SHP77 treated with DMSO at 0.1 percent for 48 hours (cell line): Measurements from ENCODE around the gene KDM6B.
"Not testable (repeated sequence)": the region's sequence is repeated elsewhere in the genome, so short reads cannot be mapped to it uniquely, and the experiment has no call there.

Experiments used
- DNase-seq: peaks from one replicate; lab custom pipeline; 2025; lab: John Stamatoyannopoulos, UW

The KDM6B gene, protein sequence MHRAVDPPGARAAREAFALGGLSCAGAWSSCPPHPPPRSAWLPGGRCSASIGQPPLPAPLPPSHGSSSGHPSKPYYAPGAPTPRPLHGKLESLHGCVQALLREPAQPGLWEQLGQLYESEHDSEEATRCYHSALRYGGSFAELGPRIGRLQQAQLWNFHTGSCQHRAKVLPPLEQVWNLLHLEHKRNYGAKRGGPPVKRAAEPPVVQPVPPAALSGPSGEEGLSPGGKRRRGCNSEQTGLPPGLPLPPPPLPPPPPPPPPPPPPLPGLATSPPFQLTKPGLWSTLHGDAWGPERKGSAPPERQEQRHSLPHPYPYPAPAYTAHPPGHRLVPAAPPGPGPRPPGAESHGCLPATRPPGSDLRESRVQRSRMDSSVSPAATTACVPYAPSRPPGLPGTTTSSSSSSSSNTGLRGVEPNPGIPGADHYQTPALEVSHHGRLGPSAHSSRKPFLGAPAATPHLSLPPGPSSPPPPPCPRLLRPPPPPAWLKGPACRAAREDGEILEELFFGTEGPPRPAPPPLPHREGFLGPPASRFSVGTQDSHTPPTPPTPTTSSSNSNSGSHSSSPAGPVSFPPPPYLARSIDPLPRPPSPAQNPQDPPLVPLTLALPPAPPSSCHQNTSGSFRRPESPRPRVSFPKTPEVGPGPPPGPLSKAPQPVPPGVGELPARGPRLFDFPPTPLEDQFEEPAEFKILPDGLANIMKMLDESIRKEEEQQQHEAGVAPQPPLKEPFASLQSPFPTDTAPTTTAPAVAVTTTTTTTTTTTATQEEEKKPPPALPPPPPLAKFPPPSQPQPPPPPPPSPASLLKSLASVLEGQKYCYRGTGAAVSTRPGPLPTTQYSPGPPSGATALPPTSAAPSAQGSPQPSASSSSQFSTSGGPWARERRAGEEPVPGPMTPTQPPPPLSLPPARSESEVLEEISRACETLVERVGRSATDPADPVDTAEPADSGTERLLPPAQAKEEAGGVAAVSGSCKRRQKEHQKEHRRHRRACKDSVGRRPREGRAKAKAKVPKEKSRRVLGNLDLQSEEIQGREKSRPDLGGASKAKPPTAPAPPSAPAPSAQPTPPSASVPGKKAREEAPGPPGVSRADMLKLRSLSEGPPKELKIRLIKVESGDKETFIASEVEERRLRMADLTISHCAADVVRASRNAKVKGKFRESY (N-terminal part only)

DNA sequence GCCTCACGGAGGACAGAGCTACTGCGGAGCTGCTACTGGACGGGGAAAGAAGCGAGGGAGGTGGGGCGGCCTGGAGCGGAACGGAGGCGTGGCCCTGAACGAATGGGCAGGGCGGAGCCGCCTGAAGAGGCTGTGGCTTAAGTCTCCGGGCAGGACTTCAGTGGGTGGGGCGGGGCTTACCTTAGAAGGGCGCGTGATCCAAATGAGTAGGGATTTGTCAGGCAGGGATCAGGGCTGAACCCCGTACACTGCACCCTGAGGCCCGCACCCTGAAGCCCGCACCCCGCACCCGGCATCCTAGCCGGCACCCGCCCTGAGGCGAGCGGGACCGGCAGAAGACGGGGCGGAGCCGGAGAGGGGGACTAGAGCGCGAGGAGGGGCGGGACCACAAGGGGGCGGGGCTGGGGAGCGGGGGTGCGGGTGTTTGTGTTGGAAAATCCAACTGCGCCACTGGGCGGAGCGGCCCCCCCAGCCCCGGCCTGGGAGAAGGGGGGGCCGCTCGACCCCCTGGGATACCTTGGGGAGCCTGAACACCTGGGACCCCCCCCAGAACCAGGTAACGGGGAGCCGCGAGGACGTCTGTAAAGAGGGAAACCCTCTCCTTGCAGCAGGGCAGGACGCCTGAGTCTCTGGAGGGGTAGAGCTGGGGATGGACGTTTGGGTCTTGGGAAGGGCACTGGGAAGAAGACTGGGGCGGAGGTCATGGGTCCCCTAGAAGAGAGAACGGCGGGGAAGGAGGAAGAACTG is at the start of gene KDM6B:
Gene KDM6B, plus strand, starts transcription at position 423 of the 747 bp plus-strand sequence. CDS start 11,338 bp downstream, outside the sequence.
- DNase-seq, result peak; percentile 77

DNA sequence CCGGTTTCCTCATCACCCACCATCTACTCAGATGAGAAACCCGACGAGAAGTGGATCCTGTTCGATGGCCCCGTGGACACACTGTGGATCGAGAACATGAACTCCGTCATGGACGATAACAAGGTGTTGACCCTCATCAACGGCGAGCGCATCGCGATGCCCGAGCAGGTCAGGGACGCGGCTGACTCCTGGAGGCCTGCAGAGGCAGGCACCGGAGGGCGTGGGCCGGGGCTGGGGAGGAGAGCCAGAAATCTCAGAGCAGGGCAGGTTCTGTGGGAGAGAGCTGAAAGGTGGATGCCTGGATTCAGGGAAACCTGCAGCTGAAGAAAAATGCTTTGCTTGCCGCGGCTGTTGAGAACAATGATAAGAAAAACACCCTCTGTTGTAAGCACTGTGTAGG is 47.2 kb upstream of the KDM6B start:
- DNase-seq, result no peak

DNA sequence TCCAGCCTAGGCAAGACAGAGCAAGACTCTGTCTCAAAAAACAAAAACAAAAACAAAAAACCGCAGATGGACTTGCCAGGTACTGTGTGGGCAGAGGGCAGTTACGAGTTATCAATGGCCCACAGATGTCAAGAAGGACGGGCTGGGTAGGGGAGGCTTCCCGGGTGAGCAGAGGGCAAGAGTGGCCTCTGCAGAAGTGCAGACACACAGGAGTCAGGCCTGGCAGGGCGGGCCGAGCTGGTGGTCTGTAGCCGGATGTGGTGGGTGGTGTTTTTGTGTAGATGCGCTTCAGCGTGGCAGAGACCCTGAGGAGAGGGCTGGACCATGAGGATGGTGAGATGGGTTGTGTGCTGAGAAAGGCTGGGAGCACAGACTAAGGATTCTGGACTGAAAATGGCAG is 44.9 kb upstream of the KDM6B start:
- DNase-seq, result no peak

DNA sequence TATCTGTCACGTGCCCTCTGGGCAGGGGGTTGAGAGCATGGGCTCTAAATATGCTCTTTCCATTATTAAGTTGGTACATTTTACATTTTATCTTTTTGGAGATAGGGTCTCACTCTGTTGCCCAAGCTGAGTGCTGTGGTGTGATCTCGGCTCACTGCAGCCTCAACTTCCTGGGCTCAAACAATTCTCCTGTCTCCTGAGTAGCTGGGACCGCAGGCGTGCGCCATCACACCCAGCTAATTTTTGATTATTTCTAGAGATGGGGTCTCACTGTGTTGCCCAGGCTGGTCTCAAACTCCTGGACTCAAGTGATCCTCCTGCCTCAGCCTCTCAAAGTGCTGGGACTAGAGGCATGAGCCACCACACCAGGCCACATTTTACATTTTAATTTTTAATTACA is 43.9 kb upstream of the KDM6B start:
- DNase-seq, result no peak

DNA sequence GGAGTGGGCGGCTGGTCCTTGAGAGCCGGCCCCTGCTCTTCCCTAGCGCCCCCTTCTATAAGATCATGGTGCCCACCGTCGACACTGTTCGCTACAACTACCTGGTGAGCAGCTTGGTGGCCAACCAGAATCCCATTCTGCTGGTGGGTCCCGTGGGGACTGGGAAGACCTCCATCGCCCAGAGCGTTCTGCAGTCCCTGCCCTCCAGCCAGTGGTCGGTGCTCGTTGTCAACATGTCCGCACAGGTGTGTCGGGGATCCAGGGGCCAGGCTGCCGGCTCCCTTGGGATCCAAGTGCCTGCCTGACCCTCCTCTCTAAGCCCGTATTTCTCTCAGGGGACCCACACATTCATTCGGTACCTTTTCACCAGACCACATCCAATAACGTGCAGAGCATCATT is 41.4 kb upstream of the KDM6B start:
- DNase-seq, result no peak

DNA sequence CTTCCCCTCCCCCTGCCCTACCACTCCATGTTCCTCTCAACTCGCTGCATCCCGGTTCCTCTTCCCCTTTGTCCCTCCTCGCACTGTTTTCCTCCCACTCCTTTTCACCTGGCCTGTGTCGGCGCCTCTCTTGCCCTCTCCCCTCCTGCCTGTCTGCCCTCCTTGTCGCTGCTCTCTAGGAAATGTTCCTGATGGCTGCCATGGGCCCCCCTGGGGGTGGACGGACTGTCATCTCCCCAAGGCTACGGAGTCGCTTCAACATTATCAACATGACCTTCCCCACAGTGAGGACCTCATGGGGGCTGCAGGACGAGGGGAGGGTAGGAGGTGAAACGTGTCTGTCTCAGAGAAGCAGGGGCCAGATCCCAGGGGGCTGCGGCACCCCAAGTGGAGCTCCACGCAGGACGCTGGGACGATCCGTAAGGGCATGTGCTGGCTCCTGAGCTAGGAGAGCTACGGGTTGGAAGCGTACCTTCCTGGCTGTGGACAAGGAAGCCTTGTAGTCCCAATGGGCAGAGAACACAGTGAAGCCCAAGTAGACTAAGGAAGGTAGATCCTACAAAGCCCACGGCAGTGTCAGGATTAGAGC is 39.8 kb upstream of the KDM6B start:
- DNase-seq, result no peak

DNA sequence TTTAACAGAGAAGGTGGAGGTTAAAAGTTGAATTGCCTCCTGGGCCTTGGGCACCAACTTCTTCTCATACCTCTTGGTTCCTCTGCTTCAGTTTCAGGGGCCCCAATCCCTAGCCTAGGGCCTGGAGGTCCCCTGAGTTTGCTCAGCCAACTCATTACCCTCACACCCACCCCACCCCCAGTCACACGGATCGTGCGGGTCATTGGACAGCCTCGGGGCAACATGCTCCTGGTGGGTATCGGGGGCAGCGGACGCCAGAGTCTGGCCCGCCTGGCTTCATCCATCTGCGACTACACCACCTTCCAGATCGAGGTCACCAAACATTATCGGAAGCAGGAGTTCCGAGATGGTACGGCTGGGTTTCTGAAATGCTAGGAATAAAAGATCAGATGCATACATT is 36.0 kb upstream of the KDM6B start:
- DNase-seq, result no peak

DNA sequence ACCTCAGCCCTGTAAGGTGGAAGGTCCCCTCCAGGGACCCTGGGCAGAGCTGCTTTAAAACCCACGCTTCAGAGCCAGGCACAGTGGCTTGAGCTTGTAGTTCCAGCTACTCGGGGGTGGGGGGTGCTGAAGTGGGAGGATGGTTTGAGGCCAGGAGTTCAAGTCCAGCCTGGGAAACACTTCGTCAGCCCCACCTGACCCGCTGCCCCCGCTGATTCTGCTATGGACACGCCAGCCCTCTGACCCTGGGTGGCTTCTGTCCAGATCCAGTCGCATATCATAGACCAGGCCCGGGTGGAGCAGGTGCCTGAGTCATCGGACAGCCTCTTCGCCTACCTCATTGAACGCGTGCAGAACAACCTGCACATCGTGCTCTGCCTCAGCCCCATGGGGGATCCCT is 35.2 kb upstream of the KDM6B start:
- DNase-seq, result no peak

DNA sequence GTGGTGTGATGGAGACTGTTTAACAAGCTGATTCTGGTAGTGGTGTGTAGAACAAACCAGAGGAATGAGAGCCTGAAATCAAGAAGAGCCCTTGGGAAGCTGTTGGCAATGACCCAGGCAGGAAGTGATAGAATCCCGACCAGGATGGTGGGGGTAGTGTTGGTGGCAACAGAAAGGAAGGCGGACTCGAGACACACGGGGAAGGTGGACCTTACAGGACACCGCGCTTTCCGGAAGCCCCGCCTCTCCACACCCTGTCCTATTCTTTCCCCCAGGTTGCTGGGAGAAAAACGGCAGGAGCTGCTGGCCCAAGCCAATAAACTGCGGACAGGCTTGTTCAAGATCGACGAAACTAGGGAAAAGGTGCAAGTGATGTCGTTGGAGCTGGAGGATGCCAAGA is 30.0 kb upstream of the KDM6B start:
- no peak for DNase-seq

DNA sequence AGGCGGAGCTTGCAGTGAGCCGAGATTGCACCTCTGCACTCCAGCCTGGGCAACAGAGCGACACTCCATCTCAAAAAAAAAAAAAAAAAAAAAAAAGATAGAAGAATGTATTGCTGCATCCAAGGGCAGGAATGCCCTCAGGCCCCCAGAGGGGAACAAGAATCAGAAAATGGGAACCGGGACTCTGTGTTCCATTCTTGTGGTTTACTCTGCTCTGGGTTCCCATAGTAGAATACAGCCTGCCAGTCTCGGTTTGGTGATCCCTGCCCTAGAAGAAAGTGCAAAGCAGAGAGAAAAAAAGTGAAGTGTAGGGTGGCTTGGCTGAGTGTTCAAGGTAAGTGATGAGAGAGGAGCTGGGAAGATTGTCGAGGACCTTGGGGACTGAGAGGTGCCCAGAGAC is 27.4 kb upstream of the KDM6B start:
- DNase-seq, result no peak

DNA sequence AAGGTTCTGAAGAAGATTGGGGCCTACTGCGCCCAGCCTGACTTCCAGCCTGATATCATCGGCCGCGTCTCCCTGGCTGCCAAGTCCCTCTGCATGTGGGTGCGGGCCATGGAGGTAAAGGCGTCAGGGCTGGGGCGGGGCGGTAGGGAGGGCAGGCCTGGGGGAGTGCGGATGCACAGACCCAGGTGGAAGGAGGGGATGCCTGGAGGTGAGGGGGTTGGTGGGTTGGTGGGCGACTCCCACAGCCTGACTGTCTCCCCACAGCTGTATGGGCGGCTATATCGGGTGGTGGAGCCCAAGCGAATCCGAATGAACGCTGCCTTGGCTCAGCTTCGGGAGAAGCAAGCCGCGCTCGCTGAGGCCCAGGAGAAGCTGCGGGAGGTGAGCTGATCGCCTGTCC is 26.8 kb upstream of the KDM6B start:
- no peak for DNase-seq

DNA sequence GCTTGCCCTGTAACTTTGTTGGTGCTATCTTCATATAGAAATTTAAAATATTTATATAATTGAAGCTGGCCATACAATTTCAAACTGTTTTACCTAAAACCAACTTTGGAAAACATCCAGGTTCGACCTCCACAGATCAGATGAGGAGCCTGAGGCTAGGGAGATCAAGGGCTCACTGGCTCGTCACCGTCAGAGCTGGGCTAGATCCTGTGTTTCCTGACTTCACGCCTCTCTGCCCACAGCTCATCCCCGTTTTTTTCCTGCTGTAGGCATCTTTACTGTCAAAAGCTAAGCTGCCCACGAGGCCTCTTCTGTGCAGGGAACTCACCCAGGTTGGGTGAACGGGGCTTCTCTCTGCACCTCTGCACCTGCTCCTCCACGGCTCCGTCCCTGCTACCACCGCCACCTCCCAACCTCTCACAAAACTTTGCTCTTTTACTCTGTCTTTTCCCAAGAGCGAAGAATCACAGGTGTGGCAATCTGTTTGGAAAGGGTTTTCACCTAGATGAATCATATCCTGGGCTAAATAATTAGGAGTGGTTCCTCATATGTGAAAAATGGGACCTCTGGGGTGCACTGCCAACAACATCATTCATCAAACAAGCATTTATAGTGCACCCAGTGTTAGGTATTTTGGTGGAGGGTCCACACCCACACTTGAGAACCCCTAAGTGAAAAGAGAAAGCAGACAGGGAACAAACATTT is 24.8 kb upstream of the KDM6B start:
- DNase-seq, result no peak

DNA sequence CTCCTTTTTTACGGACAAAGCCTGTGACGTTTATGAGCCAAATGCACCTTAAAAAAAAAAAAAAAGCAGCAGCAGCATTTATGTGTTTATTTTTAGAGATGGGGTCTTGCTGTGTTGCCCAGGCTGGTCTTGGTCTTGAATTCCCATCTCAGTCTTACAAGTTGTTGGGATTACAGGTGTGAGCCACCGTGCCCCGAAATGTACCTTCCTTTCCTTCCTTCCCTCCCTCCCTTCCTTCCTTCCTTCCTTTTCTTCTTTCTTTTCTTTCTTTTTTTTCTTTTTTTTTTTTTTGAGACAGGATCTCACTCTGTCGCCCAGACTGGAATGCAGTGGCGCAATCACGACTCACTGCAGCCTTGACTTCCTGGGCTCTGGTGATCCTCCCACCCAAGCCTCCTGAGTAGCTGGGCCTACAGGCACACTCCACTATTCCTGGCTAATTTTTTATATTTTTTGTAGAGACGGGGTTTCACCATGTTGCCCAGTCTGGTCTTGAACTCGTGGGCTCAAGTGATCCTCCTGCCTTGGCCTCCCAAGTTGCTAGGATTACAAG is 24.1 kb upstream of the KDM6B start:
- not testable (repeated sequence) for DNase-seq

DNA sequence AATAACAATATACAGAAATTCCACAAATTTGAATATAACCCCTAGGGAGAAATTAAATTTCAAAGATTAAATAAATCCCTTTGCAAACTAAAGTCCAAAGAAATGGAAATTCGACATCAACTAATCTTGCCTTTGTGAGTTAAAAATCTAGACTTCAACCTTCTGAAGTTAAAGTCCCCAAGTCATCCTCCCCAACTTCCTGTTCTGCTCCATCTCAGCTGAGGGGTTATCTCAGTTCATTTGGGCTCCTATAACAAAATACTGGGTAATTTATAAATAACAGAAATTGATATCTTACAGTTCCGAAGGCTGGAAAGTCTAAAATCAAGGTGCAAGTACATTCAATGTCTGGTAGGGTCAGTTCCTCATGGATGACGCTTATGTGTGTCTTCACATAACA is 22.8 kb upstream of the KDM6B start:
- DNase-seq, result no peak

DNA sequence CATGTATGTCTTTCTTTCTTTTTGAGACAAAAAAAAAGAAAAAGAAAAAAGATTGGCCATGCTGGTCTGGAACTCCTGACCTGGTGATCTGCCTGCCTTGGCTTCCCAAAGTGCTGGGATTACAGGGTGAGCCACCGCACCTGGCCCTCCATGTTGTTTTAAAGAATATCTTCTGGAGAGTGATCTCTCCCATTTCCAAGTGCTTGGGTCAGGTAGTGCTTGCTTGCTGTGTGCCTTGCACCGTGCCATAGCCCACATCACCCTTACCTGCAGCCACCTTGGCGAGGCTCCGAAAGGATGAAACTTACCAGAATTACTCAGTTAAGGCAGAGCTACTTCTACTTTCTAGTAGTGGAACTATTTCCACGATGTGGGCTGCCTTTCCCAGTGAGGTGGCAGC is 19.0 kb upstream of the KDM6B start:
- no peak for DNase-seq

DNA sequence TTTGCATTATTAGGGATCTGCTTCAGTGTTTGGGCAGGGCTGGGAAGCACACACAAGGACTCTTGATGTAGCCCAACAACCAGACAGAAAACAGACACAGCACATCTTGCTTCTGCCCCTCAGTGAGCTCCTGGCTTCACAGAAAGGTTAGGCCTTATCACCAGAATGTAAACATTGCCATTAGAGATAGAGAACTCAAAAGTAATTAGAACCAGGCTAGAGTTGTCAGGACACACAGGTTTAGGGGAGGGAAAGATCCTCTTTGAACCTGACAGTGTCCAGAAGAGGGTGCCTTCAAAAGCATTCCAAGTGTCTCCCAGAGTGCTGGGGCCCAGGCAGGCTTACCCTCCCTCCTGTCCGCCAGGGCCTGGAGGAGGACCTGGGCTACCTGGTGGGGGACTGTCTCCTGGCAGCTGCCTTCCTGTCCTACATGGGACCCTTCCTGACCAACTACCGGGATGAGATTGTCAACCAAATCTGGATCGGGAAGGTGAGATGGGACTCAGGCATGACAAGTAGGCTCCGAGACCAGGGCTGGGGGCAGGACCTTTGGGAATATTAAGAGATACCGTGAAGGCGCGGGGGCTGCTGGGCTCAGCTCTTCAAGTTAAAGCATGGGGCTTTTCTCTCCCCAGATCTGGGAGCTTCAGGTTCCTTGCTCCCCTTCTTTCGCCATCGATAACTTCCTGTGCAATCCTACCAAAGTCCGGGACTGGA is 16.9 kb upstream of the KDM6B start:
- no peak for DNase-seq

DNA sequence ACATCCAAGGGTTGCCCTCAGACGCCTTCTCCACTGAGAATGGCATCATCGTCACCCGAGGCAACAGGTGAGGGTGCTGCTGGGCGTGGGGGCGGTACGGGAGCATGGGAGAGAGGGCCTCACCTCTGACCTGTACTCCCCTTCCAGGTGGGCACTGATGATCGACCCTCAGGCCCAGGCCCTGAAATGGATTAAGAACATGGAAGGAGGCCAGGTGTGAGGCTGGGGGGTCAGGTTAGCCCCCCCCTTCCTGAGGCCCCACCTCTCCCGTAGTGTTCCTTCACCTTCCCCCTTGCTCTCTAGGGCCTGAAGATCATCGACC is 16.4 kb upstream of the KDM6B start:
- no peak for DNase-seq

DNA sequence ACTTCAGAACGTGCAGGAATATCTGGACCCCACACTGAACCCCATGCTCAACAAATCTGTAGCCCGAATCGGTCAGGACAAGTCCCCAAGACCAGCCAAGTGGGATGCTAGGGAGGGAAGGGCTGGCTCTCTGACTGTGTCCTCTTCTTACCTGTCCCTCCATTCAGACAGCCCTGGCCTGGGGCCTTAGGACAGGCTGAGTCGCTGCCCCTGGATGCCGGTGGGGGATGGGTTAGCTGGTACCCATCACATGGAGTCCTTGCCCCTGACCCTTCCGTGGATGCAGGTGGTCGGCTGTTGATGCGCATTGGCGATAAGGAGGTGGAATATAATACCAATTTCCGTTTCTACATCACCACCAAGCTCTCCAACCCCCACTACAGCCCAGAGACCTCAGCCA is 16.0 kb upstream of the KDM6B start:
- no peak for DNase-seq

DNA sequence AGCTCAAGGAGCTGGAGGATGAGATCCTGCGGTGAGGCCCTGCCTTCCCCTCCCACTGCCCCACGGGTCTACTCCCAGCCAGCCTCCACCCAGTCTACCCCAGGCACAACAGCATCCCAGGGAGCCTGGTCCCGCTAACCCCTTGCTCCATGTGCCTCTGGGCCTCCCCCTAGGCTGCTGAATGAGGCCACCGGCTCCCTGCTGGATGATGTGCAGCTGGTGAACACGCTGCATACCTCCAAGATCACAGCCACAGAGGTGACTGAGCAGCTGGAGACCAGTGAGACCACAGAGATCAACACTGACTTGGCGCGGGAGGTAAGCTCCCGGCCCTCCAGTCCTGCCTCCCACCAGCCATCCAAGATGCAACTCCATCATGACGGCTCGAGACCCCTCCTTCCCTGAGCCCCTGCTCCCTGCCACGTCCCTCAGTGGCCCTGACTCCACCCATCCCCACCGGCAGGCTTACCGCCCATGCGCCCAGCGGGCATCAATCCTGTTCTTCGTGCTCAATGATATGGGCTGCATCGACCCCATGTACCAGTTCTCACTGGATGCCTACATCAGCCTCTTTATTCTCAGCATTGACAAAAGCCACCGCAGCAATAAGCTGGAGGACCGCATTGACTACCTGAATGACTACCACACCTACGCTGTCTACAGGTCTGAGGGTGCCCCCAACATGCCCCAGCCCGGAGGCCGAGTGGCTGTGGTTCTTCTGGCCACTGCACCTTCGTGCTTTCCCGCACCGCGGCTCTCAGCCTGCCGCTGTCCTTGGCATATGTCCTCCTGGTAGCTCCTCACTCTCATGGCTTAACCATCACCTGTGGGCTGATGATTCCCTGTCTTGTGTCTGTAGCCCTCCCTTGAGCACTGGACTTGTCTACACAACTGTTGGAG is 15.0 kb upstream of the KDM6B start:
- no peak for DNase-seq
